SK-N-DZ (cell line): Measurements from ENCODE around the gene COX6A2.
"Not testable (repeated sequence)": the region's sequence is repeated elsewhere in the genome, so short reads cannot be mapped to it uniquely, and the experiment has no call there.

Experiments
- DNase-seq: peaks from one replicate; pipeline ENCODE4 v3.0.0-alpha.2; 2015; ENCODE audit warnings: low spot score

The COX6A2 gene

DNA sequence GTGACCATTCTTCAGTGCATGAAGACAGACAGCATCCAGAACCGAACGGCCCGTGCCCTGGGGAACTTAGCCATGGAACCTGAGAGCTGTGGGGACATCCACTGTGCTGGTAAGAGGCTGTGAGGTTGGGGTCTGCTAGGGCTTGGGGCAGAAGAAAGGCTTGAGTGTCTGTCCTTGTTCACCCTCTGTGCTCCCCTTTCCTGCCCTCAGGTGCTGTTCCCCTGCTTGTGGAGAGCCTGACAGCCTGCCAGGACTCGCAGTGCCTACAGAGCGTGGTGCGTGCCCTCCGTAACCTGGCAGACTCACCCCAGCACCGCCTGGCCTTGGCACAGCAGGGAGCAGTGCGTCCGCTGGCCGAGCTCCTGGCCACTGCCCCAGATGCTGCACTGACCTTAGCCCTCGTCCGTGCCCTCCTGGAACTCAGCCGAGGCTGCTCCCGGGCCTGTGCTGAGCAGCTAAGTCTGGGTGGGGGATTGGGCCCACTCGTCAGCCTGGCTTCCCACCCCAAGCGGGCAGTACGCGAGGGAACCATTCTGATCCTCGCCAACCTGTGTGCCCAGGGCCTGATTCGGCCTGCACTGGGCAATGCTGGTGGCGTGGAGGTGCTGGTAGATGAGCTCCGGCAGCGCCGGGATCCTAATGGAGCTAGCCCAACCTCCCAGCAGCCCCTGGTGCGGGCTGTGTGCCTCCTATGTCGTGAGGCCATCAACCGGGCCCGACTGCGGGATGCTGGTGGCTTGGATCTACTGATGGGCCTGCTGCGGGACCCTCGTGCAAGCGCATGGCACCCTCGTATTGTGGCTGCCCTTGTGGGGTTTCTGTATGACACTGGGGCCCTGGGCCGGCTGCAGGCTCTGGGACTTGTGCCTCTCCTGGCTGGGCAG is 34.0 kb upstream of the COX6A2 start:
- no peak for DNase-seq

DNA sequence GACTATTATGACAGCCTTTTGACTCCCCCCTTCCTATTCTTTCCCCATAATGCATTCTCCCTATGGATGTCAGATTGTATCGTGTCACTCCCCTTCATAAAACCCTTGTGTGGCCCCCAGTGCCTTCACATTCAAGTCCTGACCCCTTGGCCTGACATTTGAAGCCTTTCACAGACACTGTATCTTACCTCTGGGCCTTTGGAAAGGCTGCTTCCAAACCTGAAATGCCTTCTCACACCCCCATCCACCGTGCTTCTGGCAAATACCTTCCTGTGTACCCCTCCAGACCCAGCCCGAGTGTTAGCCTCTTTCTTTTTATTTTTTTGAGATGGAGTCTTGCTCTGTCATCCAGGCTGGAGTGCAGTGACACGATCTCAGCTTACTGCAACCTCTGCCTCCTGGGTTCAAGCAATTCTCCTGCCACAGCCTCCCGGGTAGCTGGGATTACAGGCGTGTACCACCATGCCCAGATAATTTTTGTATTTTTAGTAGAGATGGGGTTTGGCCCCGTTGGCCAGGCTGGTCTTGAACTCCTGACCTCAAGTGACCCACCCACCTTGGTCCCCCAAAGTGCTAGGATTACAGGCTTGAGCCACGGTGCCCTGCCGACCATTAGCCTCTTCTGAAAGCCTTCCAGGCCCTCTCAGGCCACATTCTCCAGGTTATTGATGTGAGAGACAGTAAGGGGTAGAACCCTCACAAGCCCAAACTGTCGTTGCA is 33.2 kb upstream of the COX6A2 start:
- no peak for DNase-seq

DNA sequence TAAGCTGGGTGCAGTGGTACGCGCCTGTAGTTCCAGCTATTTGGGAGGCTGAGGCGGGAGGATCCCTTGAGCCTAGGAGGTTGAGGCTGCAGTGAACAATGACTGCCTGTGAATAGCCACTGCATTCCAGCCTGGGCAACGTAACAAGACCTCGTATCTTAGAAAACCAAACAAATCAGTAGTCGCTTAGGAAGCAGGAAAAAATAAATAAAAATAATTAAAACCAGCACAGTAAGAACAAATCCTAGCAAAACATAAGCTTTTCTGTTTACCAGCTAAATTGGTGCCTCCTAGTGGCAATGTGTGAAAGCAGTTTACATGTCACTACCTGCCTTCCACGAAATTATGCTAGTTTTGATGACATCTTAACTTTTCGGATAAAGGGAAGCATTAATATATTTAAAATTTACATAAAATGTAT is 32.4 kb upstream of the COX6A2 start:
- DNase-seq, result peak; percentile 46

DNA sequence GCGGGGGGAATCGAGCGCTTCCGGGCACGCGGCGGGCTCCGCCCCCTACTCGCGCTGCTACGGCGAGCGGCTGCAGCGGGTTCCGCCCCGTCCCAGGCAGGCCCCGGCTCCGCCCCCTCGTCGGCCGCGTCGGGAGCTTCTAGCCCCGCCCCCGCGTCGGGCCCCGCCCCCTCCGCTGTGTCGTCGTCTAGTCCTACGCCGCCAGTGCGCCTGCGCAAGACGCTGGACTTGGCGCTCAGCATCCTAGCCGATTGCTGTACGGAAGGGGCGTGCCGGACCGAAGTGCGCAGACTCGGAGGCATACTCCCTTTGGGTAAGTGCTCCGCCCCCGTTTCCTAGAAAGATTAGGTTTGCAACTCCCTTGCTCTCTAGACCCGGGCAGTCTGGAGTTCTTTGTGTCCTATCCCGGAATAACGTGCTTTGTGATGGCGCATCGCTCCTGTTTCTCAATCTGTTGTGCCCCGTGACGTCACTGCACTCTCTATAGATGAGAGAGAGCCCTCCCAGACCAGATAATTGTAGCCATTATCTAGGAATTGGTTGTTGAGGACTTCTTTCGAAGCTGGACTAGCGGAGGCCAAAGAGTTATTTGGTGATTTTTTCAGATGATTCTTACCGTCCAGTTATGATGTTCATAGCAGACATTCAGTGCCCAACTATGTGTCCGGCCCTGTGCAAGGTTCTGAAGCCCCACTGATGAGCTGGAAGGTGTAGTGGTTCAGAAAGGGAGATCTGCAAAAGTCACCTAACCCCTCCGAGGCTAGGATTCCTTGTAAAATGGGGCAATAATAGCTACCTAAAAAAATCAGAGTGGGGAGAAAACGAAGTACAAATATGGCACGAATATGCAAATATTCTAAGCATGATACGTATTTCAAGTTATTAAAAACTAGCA is 31.8 kb upstream of the COX6A2 start:
- DNase-seq, result peak; percentile 99

DNA sequence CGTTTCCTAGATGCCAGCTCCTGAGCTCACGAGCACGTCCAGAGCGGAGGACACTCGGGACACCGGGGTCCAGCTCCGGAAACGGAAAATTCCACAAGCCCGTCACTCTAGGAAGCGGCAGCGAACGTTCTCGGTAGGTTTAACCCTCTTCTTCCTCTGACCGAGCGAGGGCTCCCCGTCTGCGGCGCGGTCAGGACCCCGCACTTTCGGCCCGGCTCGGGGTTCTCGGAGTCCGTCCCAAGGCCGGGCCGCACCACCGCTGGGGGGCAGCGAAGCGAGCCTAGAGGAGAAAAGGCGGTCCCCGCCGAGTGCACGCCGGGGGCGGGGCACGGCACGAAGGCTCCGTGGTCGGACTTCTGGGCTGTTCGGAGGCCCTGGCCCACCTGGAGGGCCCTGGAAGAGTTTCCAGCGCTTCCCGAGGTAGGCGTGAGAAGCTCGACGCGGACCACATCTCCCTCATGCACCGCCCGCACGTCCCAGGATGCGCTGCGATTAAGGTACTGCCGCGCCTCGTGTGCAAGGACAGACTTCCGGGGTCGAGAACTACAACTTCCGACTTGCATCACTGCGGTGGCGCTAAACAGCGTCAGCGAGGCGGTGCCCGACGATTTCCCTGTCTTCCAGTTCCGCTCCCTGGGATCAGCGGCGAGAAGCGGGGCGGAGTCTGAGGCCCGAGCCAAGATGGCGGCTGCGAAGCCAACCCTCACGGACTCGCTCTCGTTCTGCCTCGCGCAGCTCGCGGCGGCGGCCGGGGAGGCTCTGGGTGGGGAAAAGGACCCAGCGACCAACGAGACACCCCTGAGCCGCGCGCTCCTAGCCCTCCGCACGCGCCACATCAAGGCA is 30.9 kb upstream of the COX6A2 start, which contains the start of gene ARMC5:
Gene ARMC5, plus strand, starts transcription at position 658 of the 843 bp plus-strand sequence. Its CDS starts 24 bp downstream, at position 682.
- peak; percentile 99 for DNase-seq

DNA sequence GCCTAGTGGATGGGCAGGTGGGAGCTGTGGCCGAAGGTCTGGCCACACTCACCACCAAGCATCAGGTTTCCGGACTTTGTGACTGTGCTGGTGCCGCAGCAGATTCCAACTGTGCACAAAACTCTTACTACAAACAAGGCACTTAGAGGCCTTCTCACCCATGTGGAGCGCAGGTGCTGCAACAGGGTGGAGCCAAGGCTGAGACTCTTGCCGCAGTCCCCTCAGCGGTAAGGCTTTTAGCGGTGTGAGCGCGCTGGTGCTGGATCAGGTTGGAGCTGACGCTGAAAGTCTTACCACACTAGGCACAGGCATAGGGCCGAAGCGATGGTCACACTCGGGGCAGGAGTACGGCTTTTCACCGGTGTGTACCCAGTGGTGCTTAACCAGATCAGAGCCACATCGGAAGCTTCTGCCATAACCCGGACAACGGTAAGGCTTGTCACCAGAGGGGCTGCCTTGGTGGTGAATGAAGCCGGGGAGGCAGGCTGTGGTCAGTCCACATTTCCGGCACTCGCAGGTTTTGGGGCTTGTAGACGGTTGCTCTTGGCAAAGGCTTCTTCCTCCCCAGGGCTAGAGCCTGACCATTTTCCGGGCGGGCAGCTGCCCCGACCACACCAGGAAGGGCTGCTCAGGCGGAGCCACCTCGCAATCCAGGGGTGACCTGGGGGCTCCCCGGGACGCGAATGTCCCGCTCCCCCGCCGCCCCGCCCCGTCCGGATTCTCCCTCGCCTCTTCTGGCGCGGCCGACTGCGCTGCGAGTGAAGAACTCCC is 30.1 kb upstream of the COX6A2 start:
- peak; percentile 54 for DNase-seq

DNA sequence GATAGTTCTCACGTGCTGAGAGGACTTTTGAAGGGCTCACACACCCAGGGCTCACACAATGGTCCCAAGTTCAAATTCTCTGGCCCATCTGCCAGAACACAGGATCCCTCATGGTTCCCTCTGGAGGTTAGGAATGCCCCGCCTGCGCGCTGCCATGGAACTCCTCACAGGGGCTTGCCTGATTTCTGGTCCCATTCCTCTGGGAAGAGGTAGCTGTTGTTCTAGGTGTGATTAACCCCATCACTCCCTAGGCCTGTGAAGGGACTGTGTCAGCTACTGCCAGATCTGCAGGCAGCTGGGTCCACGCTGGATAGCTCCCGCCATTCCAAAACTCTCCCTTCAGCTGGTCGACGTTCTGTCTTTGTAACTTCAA is 28.8 kb upstream of the COX6A2 start:
- no peak for DNase-seq

DNA sequence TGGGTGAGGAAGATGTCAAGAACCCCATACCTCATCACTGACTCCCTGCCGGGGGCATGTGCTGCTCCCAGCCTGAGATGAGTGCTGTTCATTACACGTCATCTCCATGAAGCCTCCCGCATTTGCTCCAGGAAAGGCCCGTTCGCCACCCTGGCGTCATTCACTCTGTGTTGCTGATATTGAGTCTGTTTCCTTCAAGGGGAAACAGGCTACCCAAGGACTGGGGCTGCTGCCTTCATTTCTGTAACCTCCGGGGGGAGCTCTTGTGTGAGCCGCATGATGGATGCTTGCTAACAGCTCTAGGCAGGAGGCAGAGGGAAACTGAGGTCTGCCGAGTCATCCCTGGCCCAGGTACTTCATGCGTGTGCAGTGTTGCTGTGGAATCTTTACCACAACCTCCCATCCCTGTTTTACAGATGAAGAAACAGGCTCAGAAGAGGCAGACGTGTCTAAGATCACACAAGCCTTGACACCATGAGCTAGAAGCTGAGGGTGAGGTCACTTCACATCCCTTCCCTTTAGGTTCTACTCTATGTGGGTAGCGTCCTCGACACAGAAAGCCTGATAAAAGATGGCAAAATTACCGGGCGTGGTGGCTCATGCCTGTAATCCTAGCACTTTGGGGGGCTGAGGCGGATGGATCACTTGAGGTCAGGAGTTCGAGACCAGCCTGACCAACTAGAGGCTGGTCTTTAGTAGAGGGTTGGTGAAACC is 27.6 kb upstream of the COX6A2 start:
- peak; percentile 60 for DNase-seq

DNA sequence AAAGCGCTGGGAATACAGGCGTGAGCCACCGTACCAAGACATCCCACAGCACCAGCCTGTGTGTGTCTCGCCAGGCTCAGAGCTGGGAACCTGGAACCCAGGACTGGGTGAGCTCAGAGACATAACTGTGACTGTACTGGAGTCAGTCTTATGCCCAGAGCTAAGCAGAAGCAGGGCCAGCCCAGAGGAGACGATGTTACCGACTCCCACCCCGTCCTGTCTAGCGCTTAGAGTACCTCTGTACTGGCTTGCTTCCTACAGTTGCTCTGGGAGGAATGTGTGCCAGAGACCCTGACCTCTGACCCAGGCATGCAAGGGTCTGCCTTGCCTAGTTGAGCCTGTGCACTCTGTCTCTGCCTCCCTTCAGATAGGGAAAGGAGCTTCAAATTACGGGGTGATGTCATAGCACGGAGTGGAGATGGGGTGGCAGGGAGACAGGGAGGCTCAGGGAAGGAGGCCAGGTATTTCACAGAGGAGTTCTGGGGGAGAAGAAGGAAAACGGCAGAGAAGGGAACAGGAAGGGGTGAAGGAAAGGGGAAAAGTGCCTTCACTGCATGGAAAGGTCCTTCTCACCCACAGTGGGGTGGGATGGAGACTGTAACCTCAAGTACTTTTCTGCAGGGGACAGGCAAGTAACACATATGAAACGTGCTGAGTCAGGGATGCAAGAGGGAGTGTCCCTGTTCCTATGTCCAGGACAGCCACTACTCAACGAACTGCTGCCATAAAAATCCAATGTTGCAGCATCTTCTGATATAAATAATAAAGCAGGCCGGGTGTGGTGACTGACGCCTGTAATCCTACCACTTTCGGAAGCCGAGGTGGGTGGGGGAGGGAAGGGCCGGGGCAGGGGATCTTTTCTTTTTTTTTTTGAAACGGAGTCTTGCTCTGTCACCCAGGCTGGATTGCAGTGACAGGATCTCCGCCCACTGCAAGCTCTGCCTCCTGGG is 25.4 kb upstream of the COX6A2 start:
- no peak for DNase-seq

DNA sequence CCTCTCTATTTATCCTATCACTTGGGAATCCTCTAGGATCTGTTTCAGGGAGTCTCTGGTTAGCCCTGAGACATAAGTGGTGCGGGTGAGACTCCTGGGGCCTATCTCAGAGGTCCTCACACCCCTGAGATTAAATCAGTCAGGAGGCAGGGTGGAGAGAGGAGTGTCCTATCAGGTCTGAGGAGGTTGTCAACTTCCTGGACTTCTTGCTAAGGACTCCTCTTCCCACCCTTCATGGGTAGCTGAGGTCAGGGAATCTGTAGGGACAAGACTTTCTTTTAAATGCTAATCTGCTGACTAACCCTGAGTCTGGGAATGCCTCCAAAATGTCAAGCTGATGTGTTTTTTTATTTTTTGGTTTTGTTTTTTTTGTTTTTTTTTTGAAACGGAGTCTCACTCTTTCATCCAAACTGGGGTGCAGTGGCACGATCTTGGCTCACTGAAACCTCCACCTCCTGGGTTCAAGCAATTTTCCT is 24.5 kb upstream of the COX6A2 start:
- DNase-seq, result no peak

DNA sequence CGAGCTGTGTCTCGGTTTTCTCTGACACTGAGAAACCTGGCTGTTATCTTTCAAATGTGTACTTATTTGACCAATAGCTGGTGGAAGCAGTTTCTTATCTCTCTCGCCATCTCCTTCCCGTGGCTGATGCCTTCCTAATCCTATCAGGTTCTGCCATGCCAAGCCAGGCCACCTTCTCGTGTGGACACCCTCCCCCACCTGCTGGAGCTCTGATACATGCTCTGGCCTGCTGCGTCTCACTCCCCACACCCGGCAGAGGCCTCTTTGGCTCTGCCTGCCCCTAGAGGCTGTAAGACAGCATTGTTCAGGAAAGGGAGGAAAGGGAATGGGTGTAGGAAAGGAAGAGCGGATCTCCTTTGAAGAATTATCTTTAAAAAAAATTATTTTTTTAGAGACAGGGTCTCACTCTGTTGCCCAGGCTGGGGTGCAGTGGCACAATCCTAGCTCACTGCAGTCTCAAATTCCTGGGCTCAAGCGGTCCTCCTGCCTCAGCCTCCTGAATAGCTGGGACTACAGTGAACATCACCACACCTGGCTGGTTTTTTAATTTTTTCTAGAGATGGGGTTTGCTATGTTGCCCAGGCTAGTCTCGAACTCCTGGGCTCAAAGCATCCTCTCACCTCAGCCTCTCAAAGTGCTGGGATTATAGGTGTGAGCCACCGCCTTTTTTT is 23.7 kb upstream of the COX6A2 start:
- peak; percentile 96 for DNase-seq

DNA sequence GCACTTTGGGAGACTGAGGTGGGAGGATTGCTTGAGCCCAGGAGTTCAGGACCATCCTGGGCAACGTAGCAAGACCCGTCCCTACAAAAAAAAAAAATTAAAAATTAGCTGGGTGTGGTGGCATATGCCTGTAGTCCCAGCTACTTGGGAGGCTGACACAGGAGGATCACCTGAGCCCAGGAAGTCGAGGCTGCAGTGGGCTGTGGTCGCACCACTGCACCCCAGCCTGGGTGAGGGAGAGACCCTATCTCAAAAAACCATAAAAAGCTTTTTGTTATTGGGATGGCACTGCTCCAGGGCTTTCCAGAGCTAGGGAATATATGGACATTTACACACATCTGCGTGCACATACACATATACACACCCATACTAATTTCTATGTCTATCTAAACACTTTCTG is 23.0 kb upstream of the COX6A2 start:
- no peak for DNase-seq

DNA sequence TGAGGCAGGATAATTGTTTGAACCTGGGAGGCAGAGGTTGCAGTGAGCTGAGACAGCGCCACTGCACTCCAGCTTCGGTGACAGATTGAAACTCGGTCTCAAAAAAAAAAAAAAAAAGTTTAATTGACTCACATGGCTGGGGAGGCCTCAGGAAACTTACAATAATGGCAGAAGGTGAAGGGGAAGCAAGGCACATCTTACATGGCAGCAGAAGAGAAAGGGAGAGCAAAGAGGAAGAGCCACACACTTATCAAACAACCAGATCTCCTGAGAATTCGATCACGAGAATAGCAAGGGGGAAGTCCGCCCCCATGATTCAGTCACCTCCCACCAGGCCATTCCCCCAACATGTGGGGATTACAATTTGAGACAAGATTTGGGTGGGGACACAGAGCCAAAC is 17.8 kb upstream of the COX6A2 start:
- DNase-seq, result not testable (repeated sequence)

DNA sequence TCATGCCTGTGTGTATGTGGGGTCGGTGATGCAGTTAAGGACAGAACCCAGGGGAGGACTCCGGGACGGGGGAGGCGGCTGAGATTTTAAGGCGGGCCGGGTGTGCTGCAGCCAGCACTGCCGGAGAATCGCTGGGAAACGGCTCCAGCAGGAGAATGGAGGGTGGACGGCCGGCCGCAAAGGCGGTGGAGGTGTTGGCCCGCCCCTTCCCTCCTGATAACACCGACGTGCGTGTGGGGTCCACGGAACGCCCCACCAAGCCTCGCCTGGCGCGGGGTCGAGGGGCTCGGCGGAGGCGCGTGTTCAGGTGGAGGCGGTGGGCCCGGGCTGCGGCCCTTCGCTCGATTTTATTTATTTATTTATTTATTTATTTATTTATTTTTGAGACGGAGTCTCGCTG is 13.8 kb upstream of the COX6A2 start:
- DNase-seq, result no peak

DNA sequence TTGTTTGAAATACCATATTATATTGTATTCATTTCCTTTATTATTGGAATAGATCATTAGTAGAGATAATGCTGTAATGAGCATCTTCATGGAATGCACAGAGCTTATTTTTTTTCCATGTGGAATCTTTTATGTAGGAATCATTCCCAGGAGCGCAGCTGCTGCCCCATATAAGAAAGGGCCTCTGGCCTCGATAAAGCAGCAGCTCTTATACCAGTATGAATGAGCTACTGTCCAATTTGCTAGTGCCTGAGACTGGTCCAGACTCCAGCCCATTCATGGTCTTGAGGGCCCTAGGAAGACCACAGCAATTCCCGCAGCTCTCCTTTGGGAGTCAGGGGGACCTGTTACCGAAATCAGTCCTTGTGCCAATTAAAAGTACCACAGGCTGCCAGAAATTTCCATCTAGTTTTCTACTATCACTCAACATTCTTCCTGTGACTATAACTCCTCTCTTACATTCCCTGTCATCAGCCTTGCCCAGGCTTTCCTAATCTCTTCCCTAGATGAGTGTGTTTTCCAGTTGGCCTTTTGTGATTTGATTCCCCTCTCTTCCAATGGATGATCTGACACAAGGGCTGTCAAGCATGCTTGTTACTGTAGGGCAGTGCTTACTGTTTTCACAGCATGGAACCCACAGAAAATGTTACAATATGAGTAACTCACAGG is 12.5 kb upstream of the COX6A2 start:
- DNase-seq, result no peak

DNA sequence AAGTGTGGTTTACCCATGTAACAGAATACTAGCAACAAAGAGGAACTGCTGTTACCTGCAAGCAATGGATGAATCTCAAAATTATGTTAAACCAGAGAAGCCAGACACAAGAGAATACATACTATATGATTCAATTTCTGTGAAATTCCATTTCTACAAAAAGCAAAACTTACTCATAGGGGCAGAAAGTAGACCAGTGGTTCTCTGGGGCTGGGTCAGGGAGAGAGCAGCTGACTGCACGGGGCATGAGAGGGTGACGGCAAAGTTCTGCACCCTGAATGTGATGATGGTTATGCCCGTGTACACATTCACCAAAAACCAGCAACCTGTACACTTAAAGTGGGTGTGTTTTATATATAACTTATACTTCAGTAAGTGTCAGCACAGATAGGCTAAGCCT is 11.4 kb upstream of the COX6A2 start:
- no peak for DNase-seq

DNA sequence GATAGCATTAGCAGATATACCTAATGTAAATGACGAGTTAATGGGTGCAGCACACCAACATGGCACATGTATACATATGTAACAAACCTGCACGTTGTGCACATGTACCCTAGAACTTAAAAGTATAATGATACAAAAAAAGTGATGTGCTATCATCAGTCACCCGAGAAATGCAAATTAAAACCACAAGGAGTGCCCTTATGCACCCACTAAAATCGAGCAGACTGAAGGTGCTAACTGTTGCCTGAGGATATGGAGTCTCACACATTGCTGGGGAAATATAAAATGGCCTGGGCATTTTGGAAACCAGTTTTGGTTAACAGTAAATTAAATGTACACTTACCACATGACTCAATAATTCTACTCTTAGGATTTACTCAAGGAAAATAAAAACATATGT is 10.9 kb upstream of the COX6A2 start:
- not testable (repeated sequence) for DNase-seq
